Mesodermal cell (in vitro differentiated cells): ENCODE measurements around the gene VPS26A.
"Not testable (repeated sequence)": the region's sequence is repeated elsewhere in the genome, so short reads cannot be mapped to it uniquely, and the experiment has no call there.

ENCODE experiments used
- H3K27ac ChIP-seq: 2 replicates; pipeline ENCODE4 v1.7.0; 2013; ENCODE audit warnings: mild to moderate bottlenecking, low read depth, low read length, moderate library complexity; ENCODE audit not compliant: severe bottlenecking
- H3K36me3 ChIP-seq: 2 replicates; pipeline ENCODE4 v1.7.1; 2013; ENCODE audit warnings: mild to moderate bottlenecking, low read length, moderate library complexity; ENCODE audit not compliant: control insufficient read depth, insufficient read depth
- H3K4me1 ChIP-seq: one replicate; pipeline ENCODE4 v1.7.1; 2013; ENCODE audit warnings: mild to moderate bottlenecking, low read length; ENCODE audit not compliant: insufficient read depth, control insufficient read depth, poor library complexity, severe bottlenecking
- H3K4me3 ChIP-seq: 2 replicates; pipeline ENCODE4 v1.7.0; 2013; ENCODE audit warnings: low read length, control low read depth, mild to moderate bottlenecking; ENCODE audit not compliant: insufficient read depth, poor library complexity, severe bottlenecking; ENCODE audit errors: extremely low read depth
- H3K9me3 ChIP-seq: 2 replicates; pipeline ENCODE4 v1.7.1; 2013; ENCODE audit warnings: mild to moderate bottlenecking, low read length, moderate library complexity; ENCODE audit not compliant: control insufficient read depth
- WGBS, 2 experiments: methylation state at CpG; one replicate each; pipeline ENCODE4 v1.1.5; 2013; ENCODE audit warnings: missing lambda C conversion rate in 2 of 2; ENCODE audit not compliant: insufficient coverage in 2 of 2; 5-methylcytosine and 5-hydroxymethylcytosine counted together

The VPS26A gene

GRCh38 chr10:69142074-69142473 lies 18.1 kb downstream of the VPS26A start:
- not testable (repeated sequence) for H3K9me3 ChIP-seq, H3K4me3 ChIP-seq, H3K4me1 ChIP-seq, H3K27ac ChIP-seq
- H3K36me3 ChIP-seq, result peaks cover 15% of the 10 kb centered on the region
- no CpG with 5 or more reads among the region's 3 CpGs for WGBS, 2 experiments

- Histone ChIP-seq H3K4me1 (no peaks in the 10 kb centered on the region), H3K9me3 (no peaks in the 10 kb centered on the region), H3K27ac (no peak overlapping the region), H3K36me3 (peaks cover 11% of the 10 kb centered on the region), H3K4me3 (no peak overlapping the region)
- WGBS, 2 experiments, result 67% methylated on average over 3 of the region's 3 CpGs
These were observed 19.0 kb downstream of the VPS26A start for GRCh38 chr10:69142983-69143382.

GRCh38 chr10:69145329-69145728 lies 21.4 kb downstream of the VPS26A start:
- Histone ChIP-seq H3K36me3 (peaks cover 11% of the 10 kb centered on the region), H3K27ac (no peak overlapping the region), H3K9me3 (no peaks in the 10 kb centered on the region), H3K4me1 (no peaks in the 10 kb centered on the region), H3K4me3 (no peak overlapping the region)
- no CpG with 5 or more reads among the region's 1 CpG for WGBS, 2 experiments

GRCh38 chr10:69145864-69146263 lies 21.9 kb downstream of the VPS26A start:
- WGBS, 2 experiments, result 96% methylated on average over 7 to 8 of the region's 8 CpGs
- no peaks in the 10 kb centered on the region for H3K9me3 ChIP-seq
- peaks cover 11% of the 10 kb centered on the region for H3K36me3 ChIP-seq
- H3K4me3 ChIP-seq, result no peak overlapping the region
- no peak overlapping the region for H3K27ac ChIP-seq
- no peaks in the 10 kb centered on the region for H3K4me1 ChIP-seq

- no peaks in the 10 kb centered on the region for H3K9me3 ChIP-seq
- no peaks in the 10 kb centered on the region for H3K4me1 ChIP-seq
- peaks cover 7% of the 10 kb centered on the region for H3K36me3 ChIP-seq
- WGBS, 2 experiments, result no CpG with 5 or more reads among the region's 2 CpGs
- H3K27ac ChIP-seq, result no peak overlapping the region
- H3K4me3 ChIP-seq, result no peak overlapping the region
These were observed 22.8 kb downstream of the VPS26A start for GRCh38 chr10:69146759-69147158.

GRCh38 chr10:69151984-69152383 lies 28.0 kb downstream of the VPS26A start:
- no CpG with 5 or more reads among the region's 3 CpGs for WGBS, 2 experiments
- Histone ChIP-seq H3K4me3 (no peak overlapping the region), H3K4me1 (no peaks in the 10 kb centered on the region), H3K27ac (no peak overlapping the region), H3K9me3 (no peaks in the 10 kb centered on the region), H3K36me3 (peaks cover 2% of the 10 kb centered on the region)

- WGBS, 2 experiments, result 88 to 90% methylated on average over 4 of the region's 6 CpGs
- Histone ChIP-seq H3K36me3 (peaks cover 12% of the 10 kb centered on the region), H3K9me3 (no peaks in the 10 kb centered on the region)
These were observed 29.2 kb downstream of the VPS26A start for GRCh38 chr10:69153227-69153626.

GRCh38 chr10:69160809-69161241 lies 36.8 kb downstream of the VPS26A start:
- WGBS, 2 experiments, result no CpG with 5 or more reads among the region's 2 CpGs
- Histone ChIP-seq H3K4me1 (no peaks in the 10 kb centered on the region), H3K36me3 (peaks cover 55% of the 10 kb centered on the region), H3K4me3 (no peak overlapping the region), H3K9me3 (no peaks in the 10 kb centered on the region), H3K27ac (no peak overlapping the region)

More at GRCh38 chr10:69153227-69153626, 29.2 kb downstream of the VPS26A start:
- no peak overlapping the region for H3K4me3 ChIP-seq
- no peaks in the 10 kb centered on the region for H3K4me1 ChIP-seq
- H3K27ac ChIP-seq, result no peak overlapping the region

GRCh38 chr10:69168493-69168892 lies 44.5 kb downstream of the VPS26A start:
- Histone ChIP-seq H3K9me3 (no peaks in the 10 kb centered on the region), H3K4me1 (no peaks in the 10 kb centered on the region), H3K27ac (no peak overlapping the region), H3K36me3 (peaks cover 71% of the 10 kb centered on the region), H3K4me3 (no peak overlapping the region)
- 96% methylated on average over 3 of the region's 4 CpGs; no CpG with 5 or more reads in 1 of the 2 experiments for WGBS, 2 experiments

GRCh38 chr10:69172241-69172982 lies 48.4 kb downstream of the VPS26A start:
- Histone ChIP-seq H3K27ac (no peak overlapping the region), H3K36me3 (peaks cover 45% of the 10 kb centered on the region), H3K9me3 (no peaks in the 10 kb centered on the region), H3K4me1 (no peaks in the 10 kb centered on the region), H3K4me3 (no peak overlapping the region)
- no CpG with 5 or more reads among the region's 3 CpGs for WGBS, 2 experiments

GRCh38 chr10:69175326-69175725 lies 51.3 kb downstream of the VPS26A start:
- not testable (repeated sequence) for H3K27ac ChIP-seq, H3K4me3 ChIP-seq, H3K9me3 ChIP-seq, H3K4me1 ChIP-seq
- 88 to 94% methylated on average over 2 to 4 of the region's 4 CpGs for WGBS, 2 experiments
- H3K36me3 ChIP-seq, result peaks cover 26% of the 10 kb centered on the region
